Right ventricle myocardium inferior (tissue), 1 donor: Measurements from ENCODE around the gene MYOZ2. TPM values are rescaled to one million over a fixed set of nuclear protein-coding genes. Genes with fewer than 3 reads are reported as not detected.

Experiments used
- ATAC-seq: fragments of 200-7000 bp; cut with Tn5 transposase; one replicate; pipeline ENCODE4 v1.9.1; 2020; ENCODE audit warnings: mild to moderate bottlenecking, moderate library complexity
- DNase-seq: peaks from one replicate; pipeline ENCODE4 v3.0.0; 2021; ENCODE audit errors: missing footprints
- intact Hi-C: fragments of 100-400 bp; cut with DNase I; formaldehyde crosslinking; loops from one replicate; pipeline ENCODE4 v1.11.0; 2022
- long read RNA-seq: library from polyadenylated mRNA; unstranded; transcript quantifications from one replicate; pipeline ENCODE4 v2.0.0, GENCODE V29; 2021
- total RNA-seq: library from RNA; stranded (reverse); fragmentation: NEBNext Ultra II Directional; extraction: Animal tissue kit (Norgen Biotek cat#: 25700); gene quantifications from one replicate; pipeline ENCODE4 v1.2.1, GENCODE V29; 2021
- donor health status: DM: no; HTN: yes; CAD: no; lungs with severe emphysema.

The MYOZ2 gene
- 748 TPM for total RNA-seq
- long read RNA-seq, transcript MYOZ2-201 (6 exons, 2,597 nt) = major isoform, 373 of 439 reads
- long read RNA-seq, partial matches to known transcripts = 34 of 439 reads
- long read RNA-seq, other reads (novel, unspliced or antisense) = 32 of 439 reads

DNA sequence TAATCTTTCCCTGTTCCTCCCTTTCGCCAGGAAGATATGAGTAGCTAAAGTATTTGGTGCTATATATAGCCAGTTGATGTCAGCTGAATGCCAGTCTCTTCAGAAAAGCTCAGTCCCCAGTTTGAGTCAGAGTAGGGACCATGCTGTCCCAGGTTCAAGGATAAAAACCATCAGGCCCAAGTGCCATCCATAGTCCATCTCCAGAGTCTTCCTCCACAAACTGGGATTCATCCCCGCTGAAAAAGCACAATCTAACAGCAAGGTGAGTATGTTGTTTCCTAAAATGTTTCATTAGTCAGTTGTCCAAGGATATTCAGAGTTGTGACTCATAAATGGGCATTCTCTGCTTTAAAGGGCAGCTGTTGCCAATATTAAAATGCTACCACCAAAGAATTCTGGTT lies at the start of gene MYOZ2:
TSS of gene MYOZ2 (plus strand) at position 112 of the 401 bp plus-strand sequence. CDS start 694 bp downstream, outside the sequence.
- intact Hi-C loops = loop anchor here (5.0 kb wide), 2 partner anchors 53 to 153 kb away; no protein-coding TSS in a partner anchor
- DNase-seq (no peak), ATAC-seq (peak; percentile 87)

- intact Hi-C loops = no loop called here
- ATAC-seq = no peak
- no peak for DNase-seq
Observed at GRCh38 chr4:119087121-119087520, 48.5 kb upstream of the MYOZ2 start.

GRCh38 chr4:119087656-119088055 lies 48.0 kb upstream of the MYOZ2 start:
- intact Hi-C loops = no loop called here
- ATAC-seq = no peak
- no peak for DNase-seq

DNA sequence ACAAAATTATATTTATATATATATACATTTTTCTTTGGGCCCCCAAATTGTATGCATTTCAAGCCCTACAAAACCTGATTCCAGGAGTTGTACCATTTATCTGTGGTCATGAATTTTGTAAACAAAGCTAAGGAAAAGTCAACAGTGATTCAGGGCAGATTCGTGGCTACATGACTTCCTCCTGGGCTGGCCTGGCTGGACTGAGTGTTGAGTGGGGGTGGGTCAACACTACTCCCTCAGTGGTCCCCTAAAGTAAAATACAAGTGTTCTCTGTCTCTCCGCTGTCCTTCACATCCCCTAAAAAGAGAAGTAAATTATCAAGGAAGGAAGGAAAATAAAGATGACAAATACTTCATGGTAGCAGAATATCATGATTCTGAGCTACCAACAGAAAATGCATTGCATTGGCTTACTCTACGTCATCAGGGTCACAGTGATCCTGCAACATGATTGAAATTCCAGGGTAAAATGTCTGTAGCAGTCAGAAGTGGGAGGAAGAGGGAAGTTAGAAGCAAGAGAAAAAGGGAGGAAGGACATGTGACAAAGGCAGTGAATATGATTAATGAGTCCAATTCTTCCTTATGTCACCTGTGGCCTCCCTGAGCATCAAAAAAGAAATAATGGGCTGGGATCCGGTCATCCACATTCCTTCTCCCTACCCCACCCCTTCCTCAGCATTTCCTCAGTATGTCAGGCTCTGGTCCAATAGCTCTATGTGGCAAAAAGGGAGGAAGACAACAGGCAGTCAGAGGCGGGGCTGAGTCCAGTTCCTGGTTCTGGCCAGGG lies 42.4 kb upstream of the MYOZ2 start:
- DNase-seq (no peak), ATAC-seq (no peak)
- intact Hi-C loops = no loop called here

DNA sequence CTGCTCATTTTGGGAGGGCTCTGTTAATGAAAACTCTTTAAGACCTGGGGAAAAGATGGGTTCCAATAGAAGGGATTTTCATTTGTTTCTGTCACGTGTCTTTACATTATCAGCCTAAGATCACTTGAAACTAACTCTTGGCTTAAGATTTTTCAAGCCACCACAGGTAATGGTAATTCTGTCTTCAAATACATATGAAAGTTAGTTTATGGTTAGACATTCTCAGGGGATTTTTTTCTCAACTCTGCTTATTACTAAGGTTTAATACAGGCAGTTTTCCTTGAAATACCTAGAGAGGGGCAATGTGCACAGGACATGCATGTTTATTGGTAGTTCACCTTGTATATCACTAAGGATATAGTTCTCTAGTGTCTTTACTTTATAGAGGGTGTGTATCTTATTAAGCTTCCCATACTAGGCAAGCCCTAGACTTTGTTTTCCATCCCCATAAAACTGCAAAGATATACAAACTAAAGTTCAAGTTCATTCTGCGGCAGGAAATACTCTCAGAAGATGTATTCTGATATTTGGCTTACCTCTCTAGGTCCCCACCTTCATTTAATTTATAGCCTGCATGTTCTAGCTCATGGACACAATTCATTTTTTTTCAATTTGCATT lies 38.2 kb upstream of the MYOZ2 start:
- intact Hi-C loops = loop anchor here (5.0 kb wide), 1 partner anchor 115 kb away; the partner anchor contains the start of gene USP53
- ATAC-seq = no peak
- no peak for DNase-seq

- no peak for ATAC-seq
- DNase-seq = no peak
- intact Hi-C loops = loop anchor here (5.0 kb wide), 1 partner anchor 114 kb away; the partner anchor contains the start of gene USP53
Observed at GRCh38 chr4:119098306-119098705, 37.3 kb upstream of the MYOZ2 start.

- peak; percentile 43 for ATAC-seq
- DNase-seq = no peak
- intact Hi-C loops = loop anchor here (5.0 kb wide), 1 partner anchor 113 kb away; the partner anchor contains the start of gene USP53
Observed at GRCh38 chr4:119099227-119099810, 36.3 kb upstream of the MYOZ2 start.

GRCh38 chr4:119100655-119101054 lies 35.0 kb upstream of the MYOZ2 start:
- intact Hi-C loops = no loop called here
- no peak for ATAC-seq

GRCh38 chr4:119103263-119103662 lies 32.4 kb upstream of the MYOZ2 start:
- ATAC-seq (peak; percentile 72), DNase-seq (no peak)
- intact Hi-C loops = no loop called here

More at GRCh38 chr4:119100655-119101054, 35.0 kb upstream of the MYOZ2 start:
- no peak for DNase-seq

- DNase-seq (no peak), ATAC-seq (no peak)
- intact Hi-C loops = no loop called here
Observed at GRCh38 chr4:119104644-119105273, 30.9 kb upstream of the MYOZ2 start.

- ATAC-seq = no peak
- DNase-seq = no peak
- intact Hi-C loops = no loop called here
Observed at GRCh38 chr4:119105605-119106004, 30.0 kb upstream of the MYOZ2 start.

GRCh38 chr4:119106036-119107000 lies 29.3 kb upstream of the MYOZ2 start:
- DNase-seq (no peak), ATAC-seq (peak; percentile 30)
- intact Hi-C loops = no loop called here

- intact Hi-C loops = no loop called here
- ATAC-seq (no peak), DNase-seq (no peak)
Observed at GRCh38 chr4:119110121-119110520, 25.5 kb upstream of the MYOZ2 start.

DNA sequence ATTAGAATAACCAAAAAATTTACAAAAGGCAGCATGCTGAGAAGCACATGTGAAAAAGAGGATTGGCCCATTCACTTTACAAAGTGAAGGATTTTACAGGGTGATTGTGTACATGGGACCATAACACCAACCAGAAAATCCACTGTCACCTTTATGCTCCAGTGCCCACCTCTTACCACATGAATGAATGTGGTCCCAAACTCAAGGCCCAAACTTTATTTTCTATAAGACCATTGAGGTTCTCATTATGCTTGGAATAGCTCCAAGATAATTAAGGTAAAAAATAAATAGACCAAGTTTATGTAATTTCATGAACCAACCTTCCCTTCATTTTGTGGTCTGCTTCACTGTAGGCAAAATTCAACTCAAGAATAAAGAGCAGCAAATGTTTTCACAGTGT lies 24.3 kb upstream of the MYOZ2 start:
- DNase-seq (no peak), ATAC-seq (no peak)
- intact Hi-C loops = no loop called here

DNA sequence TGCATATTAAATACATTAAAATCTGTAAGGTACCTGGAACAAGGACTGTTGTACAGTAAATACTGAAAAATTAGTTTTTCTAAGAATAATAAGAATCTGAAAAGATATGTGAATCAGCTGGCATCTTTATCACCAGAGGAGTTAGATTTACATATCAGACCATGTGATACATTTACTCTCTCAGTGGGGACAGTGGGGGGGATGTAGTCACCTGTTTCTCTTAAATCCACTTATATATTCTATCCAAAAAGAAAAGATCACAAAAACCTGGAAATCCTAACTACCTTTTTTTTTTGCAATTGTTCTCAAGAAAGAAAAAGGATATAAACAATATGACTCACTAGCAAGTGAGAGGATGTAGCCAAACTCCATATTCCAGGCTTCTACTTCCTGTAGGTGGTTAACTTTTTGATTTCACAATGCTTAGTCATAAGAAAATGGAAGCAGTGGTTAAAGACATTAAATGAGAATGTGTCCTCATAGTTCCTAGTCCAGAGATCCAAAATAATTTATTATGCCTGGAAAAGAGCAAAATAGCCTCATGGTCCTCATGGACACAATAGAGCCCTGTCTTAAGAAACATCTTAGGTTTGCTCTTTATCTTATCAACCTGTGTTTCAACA lies 22.5 kb upstream of the MYOZ2 start:
- DNase-seq (no peak), ATAC-seq (peak; percentile 46)
- intact Hi-C loops = no loop called here

GRCh38 chr4:119116021-119116420 lies 19.6 kb upstream of the MYOZ2 start:
- intact Hi-C loops = no loop called here
- ATAC-seq = no peak
- DNase-seq = no peak
